H9 (cell line): ENCODE measurements around the gene TBC1D5. TPM values are rescaled to one million over a fixed set of nuclear protein-coding genes. Genes with fewer than 3 reads are reported as not detected.

ENCODE experiments used
- DNase-seq: peaks from one replicate; pipeline ENCODE4 v3.0.0-alpha.2; 2017
- H2AFZ ChIP-seq: one replicate; pipeline ENCODE4 v1.6.1; 2013; ENCODE audit warnings: mild to moderate bottlenecking, low read length, control low read depth, moderate library complexity
- H2AK5ac ChIP-seq: 2 replicates; pipeline ENCODE4 v1.6.1; 2013; ENCODE audit warnings: low read length, control low read depth, mixed read lengths; ENCODE audit not compliant: insufficient read length
- H2BK120ac ChIP-seq: one replicate; pipeline ENCODE4 v1.6.1; 2013; ENCODE audit warnings: low read depth, mild to moderate bottlenecking, low read length, control low read depth, inconsistent platforms; ENCODE audit not compliant: poor library complexity, severe bottlenecking
- H2BK12ac ChIP-seq: 2 replicates; pipeline ENCODE4 v1.6.1; 2013; ENCODE audit warnings: low read length, control low read depth, mixed read lengths, low read depth; ENCODE audit not compliant: insufficient read length
- H2BK15ac ChIP-seq: 2 replicates; pipeline ENCODE4 v1.6.1; 2013; ENCODE audit warnings: low read depth, low read length, control low read depth
- H2BK20ac ChIP-seq: one replicate; pipeline ENCODE4 v1.6.1; 2013; ENCODE audit warnings: low read depth, mild to moderate bottlenecking, low read length, control low read depth, inconsistent platforms; ENCODE audit not compliant: poor library complexity, severe bottlenecking
- H2BK5ac ChIP-seq: 2 replicates; pipeline ENCODE4 v1.6.1; 2013; ENCODE audit warnings: low read length, control low read depth, mixed read lengths; ENCODE audit not compliant: insufficient read length
- H3K14ac ChIP-seq: 2 replicates; pipeline ENCODE4 v1.6.1; 2013; ENCODE audit warnings: low read length, control low read depth; ENCODE audit not compliant: insufficient read depth
- H3K18ac ChIP-seq: 2 replicates; pipeline ENCODE4 v1.6.1; 2013; ENCODE audit warnings: low read depth, mild to moderate bottlenecking, mixed read lengths, low read length, control low read depth; ENCODE audit not compliant: insufficient read length
- H3K23ac ChIP-seq: 2 replicates; pipeline ENCODE4 v1.6.1; 2013; ENCODE audit warnings: low read length, control low read depth, mixed read lengths, low read depth; ENCODE audit not compliant: insufficient read length
- H3K23me2 ChIP-seq: 2 replicates; pipeline ENCODE4 v1.6.1; 2013; ENCODE audit warnings: low read depth, mild to moderate bottlenecking, mixed read lengths, low read length, control low read depth; ENCODE audit not compliant: insufficient read length, poor library complexity, severe bottlenecking
- H3K27ac ChIP-seq: 2 replicates; pipeline ENCODE4 v1.5.1; 2013; ENCODE audit warnings: low read length, control low read depth, mixed read lengths, low read depth; ENCODE audit not compliant: insufficient read length
- H3K27me3 ChIP-seq: 2 replicates; pipeline ENCODE4 v1.6.1; 2013; ENCODE audit warnings: low read length, control low read depth, inconsistent platforms; ENCODE audit not compliant: insufficient read depth
- H3K4ac ChIP-seq: 2 replicates; pipeline ENCODE4 v1.6.1; 2013; ENCODE audit warnings: low read depth, mild to moderate bottlenecking, control low read depth, inconsistent platforms, low read length, moderate library complexity
- H3K4me1 ChIP-seq: 2 replicates; pipeline ENCODE4 v1.6.1; 2013; ENCODE audit warnings: low read length, control low read depth, inconsistent platforms; ENCODE audit not compliant: insufficient read depth
- H3K4me2 ChIP-seq: 2 replicates; pipeline ENCODE4 v1.6.1; 2013; ENCODE audit warnings: low read length, control low read depth, mixed read lengths; ENCODE audit not compliant: insufficient read length, insufficient read depth
- H3K56ac ChIP-seq: 2 replicates; pipeline ENCODE4 v1.6.1; 2013; ENCODE audit warnings: low read depth, mild to moderate bottlenecking, mixed read lengths, low read length, control low read depth; ENCODE audit not compliant: insufficient read length
- H3K79me1 ChIP-seq: 2 replicates; pipeline ENCODE4 v1.6.1; 2013; ENCODE audit warnings: low read depth, mild to moderate bottlenecking, moderate library complexity, low read length, control low read depth, inconsistent platforms; ENCODE audit not compliant: insufficient read depth, poor library complexity, severe bottlenecking
- H3K79me2 ChIP-seq: 2 replicates; pipeline ENCODE4 v1.6.1; 2013; ENCODE audit warnings: low read length, control low read depth, inconsistent platforms; ENCODE audit not compliant: insufficient read depth
- H3K9ac ChIP-seq: 2 replicates; pipeline ENCODE4 v1.6.1; 2013; ENCODE audit warnings: low read length, control low read depth, mixed read lengths; ENCODE audit not compliant: insufficient read length; ENCODE audit errors: extremely low read depth
- H3K9me3 ChIP-seq: one replicate; pipeline ENCODE4 v1.6.1; 2013; ENCODE audit warnings: low read depth, low read length, inconsistent platforms; ENCODE audit not compliant: control insufficient read depth
- H3T11ph ChIP-seq: one replicate; pipeline ENCODE4 v1.6.1; 2013; ENCODE audit warnings: mild to moderate bottlenecking, low read length, control low read depth, inconsistent platforms
- H4K20me1 ChIP-seq: one replicate; pipeline ENCODE4 v1.6.1; 2013; ENCODE audit not compliant: control insufficient read depth, insufficient read length, insufficient read depth
- H4K5ac ChIP-seq: 2 replicates; pipeline ENCODE4 v1.6.1; 2013; ENCODE audit warnings: low read depth, mild to moderate bottlenecking, mixed read lengths, low read length, control low read depth; ENCODE audit not compliant: insufficient read length
- H4K8ac ChIP-seq: replicated peaks from 2 replicates; pipeline ENCODE4 v1.6.1; 2013; ENCODE audit warnings: low read length, control low read depth, mixed read lengths, low read depth; ENCODE audit not compliant: insufficient read length
- H4K91ac ChIP-seq: 2 replicates; pipeline ENCODE4 v1.6.1; 2013; ENCODE audit warnings: low read depth, mild to moderate bottlenecking, moderate library complexity, mixed read lengths, low read length, control low read depth; ENCODE audit not compliant: insufficient read length
- H3K27ac Mint-ChIP-seq, 3 experiments: 2 replicates in 2 of 3; 3 replicates in 1 of 3; pipeline ENCODE4 v1.8.0; 2020 to 2021; ENCODE audit warnings: mixed read lengths in 3 of 3, mild to moderate bottlenecking in 1 of 3, moderate library complexity in 1 of 3
- H3K27me3 Mint-ChIP-seq: 2 replicates; pipeline ENCODE4 v1.8.0; 2021; ENCODE audit warnings: low read depth, mild to moderate bottlenecking, moderate library complexity, mixed read lengths
- H3K36me3 Mint-ChIP-seq, 3 experiments: 2 replicates in 2 of 3; 3 replicates in 1 of 3; pipeline ENCODE4 v1.8.0; 2020 to 2021; ENCODE audit warnings: low read depth in 3 of 3, mixed read lengths in 3 of 3; ENCODE audit not compliant: insufficient read depth in 1 of 3
- H3K4me1 Mint-ChIP-seq, 2 experiments: 2 replicates each; pipeline ENCODE4 v1.8.0; 2020; ENCODE audit warnings: mixed read lengths in 2 of 2
- H3K4me3 Mint-ChIP-seq, 2 experiments: 2 replicates in 1 of 2; 3 replicates in 1 of 2; pipeline ENCODE4 v1.8.0; 2020 to 2021; ENCODE audit warnings: mild to moderate bottlenecking in 2 of 2, mixed read lengths in 2 of 2, moderate library complexity in 1 of 2
- H3K9me3 Mint-ChIP-seq, 2 experiments: 2 replicates in 1 of 2; 3 replicates in 1 of 2; pipeline ENCODE4 v1.8.0; 2020; ENCODE audit warnings: mild to moderate bottlenecking in 2 of 2, mixed read lengths in 2 of 2, moderate library complexity in 1 of 2
- CTCF ChIP-seq: fragments of 200-600 bp; sonication (generic); conservative IDR thresholded peaks from 3 replicates; pipeline ENCODE4 v1.8.0; 2021; ENCODE audit warnings: antibody characterized with exemption, mild to moderate bottlenecking
- WGBS: extraction: QIAGEN DNeasy Blood & Tissue Kit; methylation state at CpG from one replicate; pipeline ENCODE4 v1.1.7; 2013; ENCODE audit warnings: missing lambda C conversion rate, low lambda C conversion rate, mixed read lengths; ENCODE audit not compliant: insufficient read length; ENCODE audit errors: extremely low coverage; 5-methylcytosine and 5-hydroxymethylcytosine counted together
- total RNA-seq: library from RNA; stranded (reverse); gene quantifications from 2 replicates; pipeline ENCODE4 v1.2.1, GENCODE V29; 2021

The TBC1D5 gene
- total RNA-seq, 1 experiment from 2014 or later, result 25.0 TPM

- no peak overlapping the region for H2BK5ac ChIP-seq
- no peaks in the 10 kb centered on the region for H3K27me3 Mint-ChIP-seq
- no peak overlapping the region for H3K4me2 ChIP-seq
- no CpG with 5 or more reads among the region's 1 CpG for WGBS
- H2AFZ ChIP-seq, result no peak overlapping the region
- H3K4me3 Mint-ChIP-seq, result no peak overlapping the region
- no peak overlapping the region for H3T11ph ChIP-seq
- H3K23me2 ChIP-seq, result no peaks in the 10 kb centered on the region
- H4K8ac ChIP-seq, result no peak overlapping the region
- H3K27me3 ChIP-seq, result no peaks in the 10 kb centered on the region
- no peaks in the 10 kb centered on the region for H3K4me1 Mint-ChIP-seq
- no peak overlapping the region for H2BK120ac ChIP-seq
- no peak for TF ChIP-seq CTCF
- H4K5ac ChIP-seq, result no peak overlapping the region
- H3K56ac ChIP-seq, result no peak overlapping the region
- H2AK5ac ChIP-seq, result no peak overlapping the region
- no peak overlapping the region for H3K9ac ChIP-seq
- no peak overlapping the region for H3K27ac Mint-ChIP-seq
- H3K9me3 Mint-ChIP-seq, result peaks cover 0 to 3% of the 10 kb centered on the region in 2 experiments; a peak in 1 of 5 replicates
- no peak overlapping the region for H3K4ac ChIP-seq
- no peak for DNase-seq
- H4K91ac ChIP-seq, result no peak overlapping the region
- no peak overlapping the region for H3K23ac ChIP-seq
- H3K79me2 ChIP-seq, result no peaks in the 10 kb centered on the region
- no peak overlapping the region for H3K14ac ChIP-seq
- no peaks in the 10 kb centered on the region for H3K9me3 ChIP-seq
- H3K18ac ChIP-seq, result no peak overlapping the region
- no peaks in the 10 kb centered on the region for H3K4me1 ChIP-seq
- H3K36me3 Mint-ChIP-seq, result 0 out of 7 replicates have a peak, but pooled peaks cover 0 to 4% (median 3%) of the 10 kb centered on the region in 3 experiments
- H2BK15ac ChIP-seq, result no peak overlapping the region
- no peaks in the 10 kb centered on the region for H3K79me1 ChIP-seq
- H2BK12ac ChIP-seq, result no peak overlapping the region
- no peak overlapping the region for H2BK20ac ChIP-seq
- no peak overlapping the region for H3K27ac ChIP-seq
- H4K20me1 ChIP-seq, result no peaks in the 10 kb centered on the region
Observed at GRCh38 chr3:17221529-17221928, 520.9 kb downstream of the TBC1D5 start.
